Inflammatory macrophage treated with lipopolysaccharide for 1 hour (primary cell): ENCODE data around the gene RNF111.
"Not testable (repeated sequence)": the region's sequence is repeated elsewhere in the genome, so short reads cannot be mapped to it uniquely, and the experiment has no call there.

ENCODE experiments used
- DNase-seq, 2 donors: peaks; one replicate each; pipeline ENCODE4 v3.0.0-alpha.2; 2020 to 2022

Gene RNF111

DNA sequence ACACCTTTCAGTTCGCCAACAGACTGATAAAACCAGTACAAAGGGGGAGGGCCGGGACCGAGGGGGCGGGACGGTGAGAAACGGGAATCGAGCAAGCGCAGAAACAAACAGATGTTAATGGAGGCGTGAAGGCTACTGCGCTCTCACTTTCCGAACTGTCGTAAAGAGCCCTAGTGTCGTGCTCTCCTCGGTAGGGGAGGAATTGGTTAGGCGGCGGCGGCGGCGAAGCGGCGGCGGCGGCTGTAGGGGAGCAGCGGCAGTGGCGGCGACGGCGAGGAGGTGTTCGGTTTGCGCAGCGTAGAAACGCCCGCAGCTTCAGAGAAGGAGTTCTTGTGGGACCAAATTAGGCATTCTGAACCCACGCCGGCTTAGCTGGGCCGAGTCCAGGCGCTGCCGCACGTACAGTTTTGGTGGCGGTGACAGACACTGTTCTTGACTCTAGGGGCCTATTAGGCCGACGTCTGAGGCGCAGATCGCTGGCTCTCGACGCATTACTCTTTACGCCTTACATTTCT lies at the start of gene RNF111:
Gene RNF111 (plus strand): TSS at position 173 of the 515 bp plus-strand sequence. CDS start 43,160 bp downstream, outside the sequence.
- DNase-seq: peak; percentile 94 to 95

DNA sequence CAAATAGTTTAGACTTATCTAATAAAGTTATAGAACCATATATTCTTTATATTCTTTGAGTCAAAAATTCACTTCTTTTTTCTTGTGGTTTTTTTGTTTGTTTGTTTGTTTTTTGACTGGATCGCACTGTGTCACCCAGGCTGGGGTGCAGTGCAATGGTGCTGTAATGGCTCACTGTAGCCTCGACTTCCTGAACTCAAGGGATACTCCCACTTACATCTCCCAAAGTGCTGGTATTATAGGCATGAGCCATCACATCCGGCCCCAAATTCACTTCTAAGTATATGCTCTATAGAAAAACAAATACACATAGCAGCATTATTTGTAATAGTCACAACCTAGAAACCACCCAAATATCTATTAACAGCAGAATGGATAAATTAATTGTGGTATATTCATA lies 40.3 kb upstream of the RNF111 start:
- no peak for DNase-seq

DNA sequence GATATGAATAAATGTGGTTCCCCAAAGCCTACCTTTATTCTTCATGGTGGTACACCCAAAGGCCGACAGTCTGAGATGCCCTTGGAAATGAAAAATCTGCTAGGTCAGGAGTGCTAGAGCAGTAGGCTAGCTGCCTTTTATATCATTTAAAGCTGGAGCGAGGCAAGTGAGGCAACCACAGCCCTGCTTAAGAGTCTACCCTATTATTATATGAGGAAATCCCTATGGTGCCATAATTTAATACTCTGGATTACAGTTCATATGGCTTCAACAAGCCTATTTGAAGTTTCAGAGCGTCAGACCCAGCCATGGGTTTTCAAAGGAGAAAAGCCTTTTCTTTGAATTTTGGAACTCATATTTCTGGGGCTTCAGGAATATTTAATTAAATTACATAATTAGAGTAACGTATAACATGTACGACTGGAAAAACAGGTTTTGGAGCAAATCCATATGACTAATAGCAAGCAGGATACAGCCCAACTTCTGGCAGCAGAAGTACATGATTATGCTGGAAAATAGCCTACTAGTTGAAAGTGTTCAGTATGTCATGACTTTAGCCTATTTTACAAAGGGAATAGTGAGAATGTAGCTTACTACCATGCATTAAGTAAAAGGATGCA lies 36.0 kb upstream of the RNF111 start:
- no peak for DNase-seq

GRCh38 chr15:58952751-58953150 lies 34.7 kb upstream of the RNF111 start:
- no peak for DNase-seq

DNA sequence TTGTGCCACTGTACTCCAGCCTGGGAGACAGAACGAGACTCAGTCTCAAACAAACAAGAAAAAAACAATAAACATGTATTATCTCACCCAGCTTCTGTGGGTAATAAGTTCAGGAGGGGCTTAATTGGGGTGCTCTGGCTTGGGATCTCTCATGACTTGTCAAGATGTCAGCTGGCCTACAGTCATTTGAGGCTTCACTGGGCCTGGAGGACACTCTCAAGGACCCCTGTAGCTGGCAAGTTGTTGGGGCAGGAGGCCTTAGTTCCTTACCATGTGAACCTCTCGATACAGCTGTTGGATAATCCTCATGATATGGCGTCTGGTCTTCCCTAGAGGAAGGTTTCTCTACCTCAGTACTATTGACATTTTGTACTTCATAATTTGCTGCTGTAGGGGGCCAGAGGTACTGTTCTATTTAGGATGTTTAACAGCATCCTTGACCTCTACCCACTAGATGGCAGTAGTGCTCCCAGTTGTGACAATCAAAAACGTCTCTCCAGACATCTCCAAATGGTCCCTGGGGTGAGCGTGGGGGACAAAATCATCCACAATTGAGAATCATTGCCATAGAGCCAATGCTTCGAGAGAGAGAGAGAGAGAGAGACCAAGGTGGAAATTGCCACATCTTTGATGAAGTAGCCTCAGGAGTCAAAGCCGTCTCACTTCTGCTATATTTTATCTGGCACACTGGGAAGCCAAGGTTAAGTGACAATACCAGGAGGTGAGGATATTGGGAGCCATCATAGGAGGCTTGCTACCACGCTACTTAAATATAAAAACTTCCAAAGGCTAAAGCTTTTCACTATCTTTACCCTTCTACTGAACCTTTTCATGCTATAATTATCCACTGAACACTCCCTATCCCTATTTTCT lies 30.1 kb upstream of the RNF111 start:
- DNase-seq: peak; percentile 46 to 89

- DNase-seq: no peak
Measured at GRCh38 chr15:58958811-58959210, 28.7 kb upstream of the RNF111 start.

DNA sequence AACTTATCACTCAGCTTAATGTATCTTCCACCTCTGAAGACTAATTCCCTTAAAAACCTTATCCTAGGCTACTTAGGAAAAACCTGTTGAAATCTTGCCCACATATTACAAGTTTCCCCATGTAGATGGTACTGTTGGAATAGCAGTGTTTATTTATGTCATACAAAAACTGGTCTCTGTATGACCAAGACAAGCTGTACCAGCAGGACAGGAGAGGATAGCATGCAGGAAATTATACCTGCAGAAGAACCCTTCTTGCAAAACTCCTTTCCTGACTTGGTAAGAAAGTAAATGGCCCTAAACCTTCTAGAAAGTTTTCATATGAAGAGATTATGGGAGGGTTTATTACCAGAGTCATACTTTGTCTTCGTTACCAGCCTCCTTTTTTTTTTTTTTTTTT lies 25.3 kb upstream of the RNF111 start:
- DNase-seq: no peak

GRCh38 chr15:58962662-58963565 lies 24.5 kb upstream of the RNF111 start:
- DNase-seq: no peak

- no peak for DNase-seq
Measured at GRCh38 chr15:58966698-58967097, 20.8 kb upstream of the RNF111 start.

DNA sequence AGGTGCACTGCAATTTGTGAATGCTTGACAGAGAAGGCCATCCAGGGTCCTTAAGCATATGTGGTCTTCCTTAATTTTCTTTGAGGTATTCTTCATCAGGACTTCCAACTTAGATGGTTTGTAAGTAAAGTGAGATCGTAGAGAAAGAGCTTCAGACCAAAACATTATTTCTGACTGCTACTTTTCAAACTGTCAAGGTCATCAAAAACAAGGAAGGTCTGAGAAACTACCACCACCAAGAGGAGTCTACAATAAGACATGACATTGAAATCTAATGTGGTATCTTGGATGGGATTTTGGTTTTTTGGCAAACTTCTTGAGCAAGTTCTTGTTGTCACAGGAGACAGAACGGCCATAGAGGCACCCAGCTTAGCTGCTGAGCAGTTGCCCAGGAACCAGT lies 20.0 kb upstream of the RNF111 start:
- no peak for DNase-seq

- DNase-seq: peak in 1 of 2 donors; percentile 23
Measured at GRCh38 chr15:58977887-58978286, 9.6 kb upstream of the RNF111 start.

GRCh38 chr15:58980351-58980939 lies 7.0 kb upstream of the RNF111 start:
- DNase-seq: peak; percentile 30 to 74

GRCh38 chr15:58981808-58982475 lies 5.5 kb upstream of the RNF111 start:
- DNase-seq: peak in 1 of 2 donors; percentile 33

DNA sequence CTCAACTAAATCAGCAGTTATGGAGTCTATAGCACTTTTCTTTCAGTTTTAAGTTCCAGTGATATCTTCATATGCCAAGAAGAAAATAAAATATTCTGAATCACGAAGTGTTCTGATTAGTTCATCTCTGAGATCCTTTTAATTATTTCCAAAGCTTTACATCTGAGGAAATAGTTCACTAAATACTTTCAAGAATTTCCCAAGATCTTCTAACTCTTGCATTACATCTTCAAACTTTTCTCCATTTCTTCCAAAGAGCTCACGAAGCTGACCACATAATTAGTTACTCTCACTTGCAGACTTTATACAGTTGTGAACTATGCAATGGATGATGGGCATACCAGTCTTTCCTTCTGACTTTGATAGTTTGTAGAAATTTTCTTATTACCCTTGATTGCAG lies 4.2 kb upstream of the RNF111 start:
- DNase-seq: peak; percentile 31 to 32

GRCh38 chr15:58985443-58985842 lies 2.0 kb upstream of the RNF111 start:
- no peak for DNase-seq

DNA sequence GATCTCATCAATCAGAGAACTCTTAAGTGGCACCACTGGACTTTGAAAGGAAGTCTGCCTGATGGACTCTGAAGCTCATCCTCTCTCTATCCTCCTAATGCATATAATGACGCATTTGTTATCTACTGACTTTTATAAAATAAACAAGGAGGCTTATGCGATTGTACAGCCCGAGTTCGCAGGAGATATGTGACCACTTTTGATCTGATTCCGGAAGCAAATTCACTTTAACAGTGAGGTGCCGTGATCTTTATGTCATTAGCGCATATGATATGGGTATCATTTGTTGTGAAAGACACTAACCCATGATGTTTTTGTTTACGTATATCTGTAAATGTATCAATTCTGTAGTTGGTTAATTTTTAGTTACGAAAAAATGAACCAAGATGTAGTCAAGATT lies 427 bp upstream of the RNF111 start:
- DNase-seq: no peak

- DNase-seq: peak; percentile 64 to 75
Measured at GRCh38 chr15:58988006-58988785, 733 bp downstream of the RNF111 start.

- no peak for DNase-seq
Measured at GRCh38 chr15:58992181-58992580, 4.7 kb downstream of the RNF111 start.

DNA sequence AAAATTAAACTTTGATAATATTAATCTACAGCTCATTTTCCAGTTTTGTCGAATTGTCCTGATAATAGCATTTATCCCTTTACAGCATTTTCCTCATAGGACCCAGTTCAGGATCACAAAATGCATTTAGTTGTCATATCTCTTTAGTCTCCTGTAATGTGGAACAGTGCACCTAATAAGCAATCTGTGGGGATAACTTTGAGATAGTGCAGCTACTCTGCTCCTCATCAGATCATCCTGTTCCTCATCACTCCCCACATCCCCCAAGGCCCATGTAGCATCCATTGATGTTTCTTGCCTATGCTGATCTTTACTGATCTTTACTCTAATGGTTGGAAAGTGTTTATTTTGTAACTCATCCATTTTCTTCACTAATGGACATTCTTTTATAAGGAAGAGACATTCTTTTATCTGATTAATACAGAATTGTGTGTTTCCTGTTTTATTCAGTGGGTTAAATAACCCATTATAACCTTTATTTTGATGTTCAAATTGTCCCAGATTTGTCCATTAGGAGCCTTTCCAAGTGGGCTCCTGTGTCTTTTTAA lies 7.5 kb downstream of the RNF111 start:
- DNase-seq: no peak

DNA sequence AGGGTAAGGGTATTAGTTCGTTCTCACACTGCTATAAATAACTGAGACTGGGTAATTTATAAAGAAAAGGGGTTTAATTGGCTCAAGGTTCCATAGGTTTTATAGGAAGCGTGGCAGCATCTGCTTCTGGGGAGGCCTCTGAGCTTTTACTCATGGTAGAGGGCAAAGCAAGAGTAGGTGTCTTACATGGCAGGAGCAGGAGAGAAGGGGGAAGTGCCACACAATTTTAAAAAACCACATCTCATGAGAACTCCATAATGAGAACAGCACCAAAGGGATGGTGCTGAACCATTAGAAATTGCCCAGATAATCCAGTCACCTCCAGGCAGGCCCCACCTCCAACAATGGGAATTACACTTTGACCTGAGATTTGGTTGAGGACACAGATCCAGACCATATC lies 12.2 kb downstream of the RNF111 start:
- no peak for DNase-seq

GRCh38 chr15:59000251-59000650 lies 12.8 kb downstream of the RNF111 start:
- DNase-seq: not testable (repeated sequence)
